Urothelium cell line (cell line): ENCODE results near the gene FAP.

Experiments used
- DNase-seq: peaks from one replicate; pipeline ENCODE4 v3.0.0; 2011; ENCODE audit warnings: low spot score, mixed read lengths
- FAIRE-seq: peaks from 2 replicates; lab custom pipeline; 2011; peaks lifted over from hg19 to GRCh38; lab: Jason Lieb, UNC

The FAP gene

DNA sequence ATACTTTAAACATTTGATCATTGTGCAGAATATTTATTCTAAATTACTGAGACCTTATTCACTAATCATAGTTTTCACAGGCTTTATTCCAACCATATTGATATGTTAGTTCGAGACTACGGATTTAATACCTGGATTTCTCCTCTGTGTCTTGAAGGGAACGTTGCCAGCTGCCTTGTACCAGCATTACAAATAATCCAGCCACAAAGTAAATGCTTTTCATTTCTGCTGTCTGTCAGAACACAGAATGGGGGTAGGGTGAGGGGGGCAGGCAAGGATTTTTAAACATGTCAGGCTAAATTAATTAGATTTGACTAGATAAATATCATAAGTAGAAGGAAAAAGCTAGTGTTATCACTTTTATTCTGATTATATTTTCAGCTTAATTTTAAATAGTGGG lies 94.3 kb downstream of the FAP start:
- FAIRE-seq (no peak), DNase-seq (no peak)

DNA sequence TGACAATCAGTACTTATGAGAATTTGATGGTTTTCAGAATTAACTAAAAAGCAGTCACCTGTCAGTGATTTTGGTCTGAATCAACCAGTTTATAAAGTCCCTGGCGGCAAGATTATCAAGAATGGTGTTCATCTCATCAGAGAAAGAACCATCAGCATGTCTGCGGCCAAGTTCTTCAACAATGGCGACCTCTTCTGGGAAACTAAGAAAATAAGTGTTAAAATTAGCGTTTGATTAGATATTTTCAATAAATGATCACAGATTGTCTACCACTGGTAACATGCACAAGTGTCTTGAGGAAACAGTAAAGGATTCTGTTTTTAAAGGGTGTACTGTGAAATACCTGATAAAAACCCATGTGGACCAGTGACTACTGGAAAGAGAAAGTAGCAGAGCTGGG lies 99.3 kb downstream of the FAP start:
- FAIRE-seq (no peak), DNase-seq (no peak)

DNA sequence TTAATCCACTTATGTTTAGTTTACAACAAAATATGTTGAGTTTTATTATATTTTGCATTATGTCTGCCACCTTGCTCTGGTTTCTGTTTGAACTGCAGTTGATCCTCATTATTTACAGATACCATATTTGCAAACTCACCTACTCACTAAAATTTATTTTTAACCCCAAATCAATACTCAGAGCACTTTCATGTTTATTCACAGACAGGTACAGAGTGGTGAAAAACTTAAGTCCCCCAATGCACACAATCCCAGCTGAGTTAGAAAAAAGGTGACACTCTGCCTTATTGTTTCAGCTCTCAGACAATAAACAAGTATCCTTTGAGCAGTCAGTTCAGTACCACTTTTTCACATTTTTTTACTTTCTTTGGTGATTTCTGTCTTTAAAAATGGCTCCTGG lies 104.9 kb downstream of the FAP start:
- no peak for DNase-seq
- FAIRE-seq: no peak

DNA sequence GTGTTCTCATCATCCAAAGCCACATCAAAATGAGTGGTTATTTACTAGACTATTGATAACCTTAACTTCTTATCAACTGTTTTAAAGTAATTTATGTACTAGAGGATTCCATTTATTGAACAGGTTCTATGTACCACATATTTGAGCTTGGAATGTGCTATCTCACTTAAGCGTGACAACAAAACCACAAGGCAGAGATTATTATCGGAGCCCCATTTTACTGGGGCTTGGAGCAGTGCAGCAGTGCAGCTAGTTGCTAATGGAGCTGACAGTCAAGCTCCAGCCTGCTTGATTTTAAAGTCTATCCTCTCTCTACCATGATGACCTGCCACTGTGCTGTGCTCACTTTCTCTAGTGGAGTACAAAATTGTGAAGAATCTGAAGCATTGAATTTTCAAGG lies 115.8 kb downstream of the FAP start:
- DNase-seq: no peak
- no peak for FAIRE-seq

DNA sequence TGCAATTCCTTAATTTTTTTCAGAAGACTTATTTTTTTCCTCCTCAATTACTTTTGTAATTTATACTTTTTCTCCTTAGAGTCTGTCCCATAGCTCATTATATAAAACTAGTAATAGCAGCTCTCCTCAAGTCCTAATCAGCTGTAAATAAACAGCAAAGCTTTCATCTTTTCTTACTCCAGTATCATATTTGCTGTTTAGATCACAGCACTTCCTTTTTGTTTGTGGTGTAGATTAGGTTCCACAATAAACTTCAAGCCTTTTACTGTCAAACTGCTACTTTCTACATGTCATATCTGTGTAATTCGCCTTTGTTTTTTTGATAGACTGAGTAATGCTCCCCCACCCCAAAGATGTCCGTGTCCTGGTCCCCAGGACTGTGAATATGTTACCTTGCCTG lies 116.7 kb downstream of the FAP start:
- FAIRE-seq: no peak

DNA sequence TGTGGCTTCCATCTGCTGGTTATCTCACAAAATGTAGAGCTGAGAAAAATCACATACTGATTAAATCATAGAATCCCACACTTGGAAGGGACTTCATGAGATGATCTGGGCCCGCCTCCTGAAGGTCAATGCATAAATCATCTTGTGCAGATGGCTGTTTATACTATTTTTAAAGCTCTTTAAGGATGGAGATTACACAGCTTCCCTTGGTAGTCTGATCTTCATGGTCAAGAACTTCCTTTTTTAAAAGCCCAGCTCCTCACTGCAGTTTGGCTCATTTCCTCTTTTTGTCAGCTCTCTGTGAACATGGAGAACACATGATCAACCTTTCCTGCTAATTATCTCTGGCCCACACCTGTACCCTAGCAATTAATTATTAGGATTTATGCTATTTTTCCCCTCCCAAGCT lies 117.1 kb downstream of the FAP start:
- FAIRE-seq: no peak
- no peak for DNase-seq

More for the DNA sequence above, 116.7 kb downstream of the FAP start:
- DNase-seq: no peak

DNA sequence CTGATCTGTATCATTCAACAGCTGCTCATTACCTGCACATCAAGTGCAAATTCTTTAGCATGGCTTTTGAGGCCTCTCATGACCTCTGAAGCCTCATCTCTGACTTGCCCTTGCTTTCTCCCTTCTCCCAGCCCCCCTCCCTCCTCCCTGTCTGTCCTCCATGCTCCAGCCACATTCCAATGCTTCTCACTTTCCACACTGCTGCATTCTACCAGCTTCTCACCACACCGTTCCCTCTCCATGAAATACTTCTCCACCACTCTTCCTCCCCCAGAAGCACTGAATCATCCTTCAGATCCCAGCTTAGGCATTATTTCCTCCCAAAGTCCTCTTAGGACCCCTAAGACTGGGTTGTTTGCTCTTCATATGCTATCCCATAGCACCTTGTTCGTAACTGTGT lies 118.1 kb downstream of the FAP start:
- FAIRE-seq: no peak

DNA sequence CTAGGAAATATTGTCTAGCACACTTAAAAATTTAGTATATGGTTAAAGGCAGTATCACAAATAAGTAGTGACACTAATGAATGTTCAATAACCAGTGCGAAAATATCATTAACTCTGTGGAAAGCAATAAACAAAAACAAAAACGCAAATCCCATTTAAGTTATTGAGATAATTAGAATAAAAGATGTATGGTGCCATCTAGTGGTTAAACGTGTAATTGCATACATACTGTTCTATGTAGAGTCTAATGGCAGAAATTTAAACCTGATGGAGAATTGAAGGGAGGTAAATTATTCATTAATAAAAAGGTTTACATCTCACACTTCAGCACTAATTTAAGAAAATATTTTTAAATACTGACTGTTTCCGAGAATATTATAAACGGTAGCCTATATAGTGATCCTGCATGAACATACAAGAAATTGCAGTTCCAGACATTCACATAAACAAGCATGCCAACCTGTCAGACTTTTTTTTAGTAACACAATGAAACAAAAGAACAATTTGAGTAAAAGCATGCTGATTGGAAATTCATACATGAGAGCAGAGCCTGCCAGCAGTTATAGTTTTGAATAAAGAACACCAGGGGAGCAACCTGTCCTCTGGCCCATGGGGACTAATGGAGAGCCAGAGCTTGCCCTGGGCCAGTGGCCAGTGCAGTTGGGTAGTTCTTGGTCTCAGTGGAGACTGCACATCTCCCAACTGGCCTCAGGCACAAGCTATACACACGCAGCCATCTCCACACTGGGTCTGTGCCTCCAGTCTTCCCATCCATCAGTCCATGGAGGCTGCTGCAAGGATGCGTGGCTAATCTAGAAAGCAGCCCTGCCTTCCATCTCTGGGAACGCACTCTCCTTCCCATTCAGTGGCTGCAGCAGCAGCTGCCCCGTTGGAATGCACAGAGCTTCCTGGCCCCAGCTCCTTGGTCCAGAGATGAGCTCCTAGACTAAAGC lies 119.2 kb downstream of the FAP start:
- DNase-seq: no peak
- FAIRE-seq: no peak

More for the DNA sequence above, 118.1 kb downstream of the FAP start:
- DNase-seq: no peak
